HG02884 (cell line): Measurements from ENCODE around the gene PLEKHO1.

Experiments used
- ATAC-seq: cut with Tn5 transposase; IDR thresholded peaks from one replicate; pipeline ENCODE4 v1.9.1; 2021; ENCODE audit warnings: mild to moderate bottlenecking, moderate library complexity; ENCODE audit not compliant: unreplicated experiment

The PLEKHO1 gene

DNA sequence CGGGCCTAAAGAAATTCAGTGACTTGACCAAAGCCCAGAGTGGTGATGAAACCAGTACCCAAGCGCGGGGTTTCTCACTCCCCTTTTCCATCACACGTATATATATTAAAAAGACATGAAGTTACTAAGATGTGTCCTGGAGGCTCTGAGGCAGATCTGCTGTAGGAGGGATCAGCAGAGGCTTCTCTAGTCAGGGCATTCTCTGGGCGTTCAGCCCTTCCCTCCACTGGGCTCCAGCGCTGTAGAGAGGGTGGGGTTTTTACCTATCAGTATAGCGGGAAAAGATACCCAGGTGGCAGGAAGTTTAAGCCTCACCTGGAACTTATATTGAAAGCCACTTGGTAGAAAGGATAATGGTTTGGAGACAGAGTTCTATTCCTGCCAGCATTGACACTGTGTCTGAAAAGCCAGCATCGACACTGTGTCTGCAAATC is 862 bp upstream of the PLEKHO1 start:
- ATAC-seq, result no peak

DNA sequence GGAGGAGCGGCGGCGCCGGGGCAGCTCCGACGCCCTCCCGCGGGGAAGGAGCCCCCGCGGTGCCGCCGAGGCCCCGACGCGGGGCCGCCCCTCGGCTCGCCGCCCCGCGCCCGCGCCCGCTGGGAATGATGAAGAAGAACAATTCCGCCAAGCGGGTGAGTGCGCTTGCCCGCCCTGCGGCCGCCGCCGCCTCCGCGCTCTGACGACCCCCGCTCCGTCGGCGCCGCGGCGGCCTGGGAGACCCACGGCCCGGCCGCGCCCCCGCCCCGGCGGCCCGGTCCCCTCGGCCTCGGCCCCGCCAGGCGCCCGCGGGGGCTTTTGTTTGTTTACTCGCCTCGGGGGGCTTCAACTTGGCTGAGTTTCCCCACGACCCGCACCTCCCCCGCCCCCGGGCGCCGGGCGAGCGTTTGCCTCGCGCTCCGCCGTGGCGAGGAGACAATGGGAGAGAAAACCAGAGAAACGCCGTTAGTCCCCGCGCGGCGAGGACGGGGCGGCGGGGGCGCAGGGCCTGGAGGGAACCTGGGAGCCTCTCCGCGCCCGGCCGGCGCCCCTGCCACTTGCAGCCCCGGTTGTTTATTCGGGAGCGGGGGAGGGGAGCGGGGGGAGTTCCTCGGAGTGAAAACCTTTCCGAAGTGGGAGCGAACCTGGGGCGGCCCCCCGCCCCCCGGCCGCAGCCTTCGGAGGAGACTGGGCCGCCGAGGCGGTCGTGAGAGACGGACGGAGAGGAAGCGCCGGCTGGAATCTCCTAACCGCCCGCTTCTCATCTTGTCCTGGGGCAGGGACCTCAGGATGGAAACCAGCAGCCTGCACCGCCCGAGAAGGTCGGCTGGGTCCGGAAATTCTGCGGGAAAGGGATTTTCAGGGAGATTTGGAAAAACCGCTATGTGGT is 661 bp downstream of the PLEKHO1 start:
- ATAC-seq, result no peak

DNA sequence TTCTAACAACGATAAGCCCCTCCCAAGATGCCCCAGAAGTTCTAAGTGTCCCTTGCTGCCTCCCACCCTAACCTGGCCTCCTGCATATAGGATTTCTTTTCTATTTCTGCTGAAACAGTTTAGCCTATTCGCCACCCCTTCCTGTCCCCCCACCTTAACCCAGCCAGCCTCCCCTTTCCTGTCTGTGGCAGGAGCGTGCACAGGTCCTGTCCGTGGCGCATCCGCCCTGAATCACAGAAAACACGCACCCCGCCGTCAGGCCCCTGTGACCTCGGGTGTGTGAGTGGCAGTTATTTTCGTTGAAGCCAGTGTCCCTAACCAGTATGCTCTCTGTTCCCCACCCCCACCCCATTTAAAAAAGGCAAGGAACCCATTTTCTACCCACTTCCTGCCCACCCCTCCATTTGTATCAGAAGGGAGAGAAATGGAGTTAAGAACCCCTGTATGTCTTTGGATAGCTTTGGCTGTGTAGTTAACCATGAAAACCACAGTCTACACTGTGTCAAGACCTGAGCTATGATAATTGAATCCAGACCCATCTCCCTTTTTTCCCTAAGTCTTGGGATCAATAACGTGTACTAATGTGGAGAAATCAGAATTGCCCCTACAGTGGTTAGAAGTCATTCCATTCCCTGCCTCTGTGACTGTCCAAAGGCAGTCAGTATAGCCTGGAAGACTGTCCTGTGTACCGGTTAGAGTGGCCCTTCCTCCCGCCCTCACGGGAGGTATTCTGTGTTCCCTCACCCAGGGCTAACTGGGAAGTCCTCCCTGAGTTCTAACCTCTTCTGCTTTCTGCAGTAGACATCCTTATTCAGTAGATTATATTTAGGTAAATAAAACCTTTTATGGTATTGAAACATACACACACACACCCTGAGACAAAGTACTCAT is 1.8 kb downstream of the PLEKHO1 start:
- no peak for ATAC-seq

DNA sequence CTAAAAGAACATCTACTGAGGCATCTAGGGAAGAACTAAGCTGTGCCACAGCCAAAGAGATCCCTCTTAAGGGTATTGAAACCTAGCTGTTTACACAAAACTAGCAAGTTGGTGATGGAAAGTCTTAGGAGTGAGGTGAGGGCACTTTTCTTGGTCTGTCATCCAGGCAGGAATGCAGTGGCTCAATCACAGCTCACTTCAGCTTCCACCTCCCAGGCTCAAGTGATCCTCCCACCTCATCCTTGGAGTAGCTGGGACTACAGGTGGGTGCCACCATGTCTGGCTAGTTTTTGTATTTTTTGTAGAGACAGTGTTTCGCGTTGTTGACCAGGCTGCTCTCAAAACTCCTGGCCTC is 2.4 kb downstream of the PLEKHO1 start:
- ATAC-seq, result no peak

DNA sequence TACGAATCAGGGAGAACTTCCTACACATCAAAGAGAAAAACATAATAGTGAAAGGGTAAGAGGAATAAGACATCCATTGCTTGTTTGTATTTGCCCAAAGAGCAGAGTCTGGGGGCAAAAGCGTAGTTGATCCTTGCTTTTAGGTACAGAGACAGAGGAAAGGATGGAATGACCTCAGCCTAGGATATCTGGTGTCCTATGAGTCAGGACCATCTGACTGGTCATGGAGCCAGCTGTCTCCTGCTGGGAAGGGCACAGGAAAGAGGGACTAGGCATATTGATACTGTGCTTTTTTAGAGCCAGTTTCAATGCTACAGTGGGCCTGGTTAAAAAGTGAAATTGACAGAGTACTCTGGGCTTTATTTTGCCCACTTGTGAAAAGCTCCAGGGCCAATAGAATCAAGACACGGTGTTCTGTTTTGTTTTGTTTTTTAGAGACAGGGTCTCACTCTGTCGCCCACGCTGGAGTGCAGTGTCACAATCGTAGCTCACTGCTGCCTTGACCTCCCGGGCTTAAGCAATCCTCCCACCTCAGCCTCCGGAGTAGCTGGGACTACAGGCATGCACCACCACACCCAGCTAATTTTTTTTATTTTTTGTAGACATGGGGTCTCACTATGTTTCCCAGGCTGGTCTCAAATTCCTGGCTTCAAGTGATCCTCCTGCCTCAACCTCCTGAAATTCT is 3.2 kb downstream of the PLEKHO1 start:
- no peak for ATAC-seq

DNA sequence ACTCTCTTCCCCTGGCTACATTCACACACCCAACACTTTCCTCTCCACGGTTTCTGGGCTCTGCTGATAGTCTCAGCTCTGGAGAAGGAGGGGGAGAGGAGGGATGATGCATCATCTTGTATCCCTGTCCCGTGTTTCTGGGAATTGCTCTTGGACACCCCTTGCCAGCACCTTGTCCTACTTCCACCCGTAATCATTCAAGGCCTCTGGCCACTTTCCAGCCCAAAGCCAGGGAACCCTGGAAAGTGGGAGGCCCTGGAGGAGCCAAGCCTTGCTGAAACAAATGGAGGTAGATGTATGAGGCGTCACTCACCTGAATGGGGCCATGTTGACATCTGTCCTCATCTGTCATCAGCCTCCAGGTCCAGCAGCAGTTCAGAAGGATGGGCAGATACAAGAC is 4.4 kb downstream of the PLEKHO1 start:
- no peak for ATAC-seq

DNA sequence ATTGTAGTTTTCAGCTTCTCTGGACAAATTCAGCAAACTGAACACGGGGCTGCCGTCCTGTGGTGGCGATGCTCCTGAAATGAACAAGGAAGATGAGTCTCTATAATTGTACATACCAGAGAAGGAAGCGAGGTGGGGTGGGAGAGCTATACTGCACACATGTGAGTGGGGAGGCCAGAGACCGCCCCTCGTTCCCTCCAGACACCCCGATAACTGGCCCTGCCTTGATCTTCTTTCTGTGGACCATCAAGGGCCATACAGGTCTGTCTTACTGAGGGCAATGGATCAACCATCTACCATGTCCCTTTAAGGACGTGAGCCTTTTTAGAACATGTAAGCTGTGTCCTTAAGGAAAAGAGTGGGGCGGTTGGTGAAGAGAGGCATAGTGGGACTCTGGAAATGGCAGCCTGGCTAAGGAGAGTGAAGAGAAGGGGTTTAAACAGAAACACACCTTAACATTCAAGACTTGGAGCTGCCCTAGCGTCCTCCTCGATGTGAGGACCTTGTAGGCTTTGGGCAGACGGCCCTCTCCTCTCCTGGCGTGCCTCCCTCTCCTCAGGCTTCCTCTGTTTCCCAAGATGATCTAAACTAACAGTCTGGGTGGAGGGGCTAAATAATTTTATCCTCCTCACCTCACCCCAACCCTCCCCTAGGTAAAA is 5.8 kb downstream of the PLEKHO1 start:
- ATAC-seq, result no peak

DNA sequence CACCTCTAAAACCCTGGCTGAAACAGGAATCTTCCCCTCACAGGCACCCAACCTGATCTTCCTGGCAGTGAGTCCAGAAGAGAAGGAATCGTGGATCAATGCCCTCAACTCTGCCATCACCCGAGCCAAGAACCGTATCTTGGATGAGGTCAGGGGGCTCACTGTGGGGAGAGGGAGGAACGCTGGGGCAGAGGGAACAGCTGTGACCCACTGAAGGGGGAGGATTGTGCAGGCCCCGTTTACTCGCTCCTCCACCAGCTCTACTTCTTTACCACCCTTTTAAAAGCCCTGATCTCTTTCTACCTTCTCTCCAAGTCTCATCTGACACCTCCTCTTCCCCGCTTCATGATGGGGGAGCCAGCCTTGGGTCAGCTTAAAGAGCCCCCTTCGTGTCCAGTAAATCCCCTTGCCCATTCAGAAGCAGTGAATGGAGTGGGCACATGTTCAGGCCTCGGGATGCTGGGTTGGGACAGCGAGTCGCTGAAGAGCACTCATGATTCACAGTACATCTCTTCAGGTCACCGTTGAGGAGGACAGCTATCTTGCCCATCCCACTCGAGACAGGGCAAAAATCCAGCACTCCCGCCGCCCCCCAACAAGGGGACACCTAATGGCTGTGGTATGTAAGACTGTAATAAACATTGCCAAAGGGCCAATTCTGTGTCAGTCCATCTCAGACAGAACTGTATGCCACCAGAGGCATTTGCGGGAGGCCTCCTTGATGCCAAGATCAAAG is 7.3 kb downstream of the PLEKHO1 start:
- no peak for ATAC-seq

DNA sequence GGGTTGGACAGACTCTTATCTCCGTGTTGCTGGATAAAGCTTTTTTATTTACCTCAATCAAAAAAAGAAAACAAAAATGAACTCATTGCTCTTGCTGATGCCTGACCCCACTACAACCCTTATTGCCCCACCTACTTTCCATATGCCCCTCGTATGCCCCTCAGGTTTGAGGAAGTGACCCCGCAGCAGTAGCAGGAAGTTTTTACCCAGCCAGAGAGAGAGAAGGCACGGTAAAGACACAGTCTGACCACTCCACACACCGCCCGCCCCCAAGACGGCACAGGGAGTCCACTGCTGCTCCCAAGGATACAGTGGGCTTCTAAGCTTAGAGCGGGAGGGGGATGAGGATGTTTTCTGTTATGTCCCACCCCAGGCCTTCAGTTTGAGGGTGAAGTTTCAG is 9.8 kb downstream of the PLEKHO1 start:
- no peak for ATAC-seq

DNA sequence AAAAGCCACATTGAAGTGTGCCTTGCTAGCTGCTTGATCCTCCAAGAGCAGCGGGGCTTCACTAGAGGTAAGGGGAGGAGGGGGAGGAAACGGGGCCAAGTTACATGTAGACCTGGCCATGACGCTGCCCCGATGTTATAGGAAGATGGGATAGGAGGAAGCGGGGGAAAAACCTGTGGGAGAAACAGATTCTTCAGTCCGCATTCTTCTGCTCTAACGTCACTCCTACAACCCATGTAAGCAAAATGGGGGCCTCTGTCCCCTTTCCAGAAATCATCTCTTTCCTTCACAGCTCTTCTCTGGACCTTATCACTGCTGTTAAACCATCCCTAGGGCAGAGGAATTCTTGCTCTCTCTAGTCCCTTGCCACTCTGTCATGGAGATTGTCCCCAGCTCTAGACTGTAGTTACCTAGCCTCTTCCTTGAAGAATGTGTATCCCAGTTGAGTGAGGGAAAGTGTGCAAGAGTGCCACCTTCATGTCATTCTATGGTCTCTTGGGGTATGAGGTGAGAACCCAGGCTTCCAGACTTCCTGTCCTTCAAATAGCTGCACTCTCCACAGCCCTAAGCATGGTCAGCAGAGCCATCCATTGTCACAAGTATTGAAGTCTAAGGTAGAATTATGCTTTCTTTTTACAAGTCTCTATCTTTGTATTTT is 11.4 kb downstream of the PLEKHO1 start:
- ATAC-seq, result no peak

DNA sequence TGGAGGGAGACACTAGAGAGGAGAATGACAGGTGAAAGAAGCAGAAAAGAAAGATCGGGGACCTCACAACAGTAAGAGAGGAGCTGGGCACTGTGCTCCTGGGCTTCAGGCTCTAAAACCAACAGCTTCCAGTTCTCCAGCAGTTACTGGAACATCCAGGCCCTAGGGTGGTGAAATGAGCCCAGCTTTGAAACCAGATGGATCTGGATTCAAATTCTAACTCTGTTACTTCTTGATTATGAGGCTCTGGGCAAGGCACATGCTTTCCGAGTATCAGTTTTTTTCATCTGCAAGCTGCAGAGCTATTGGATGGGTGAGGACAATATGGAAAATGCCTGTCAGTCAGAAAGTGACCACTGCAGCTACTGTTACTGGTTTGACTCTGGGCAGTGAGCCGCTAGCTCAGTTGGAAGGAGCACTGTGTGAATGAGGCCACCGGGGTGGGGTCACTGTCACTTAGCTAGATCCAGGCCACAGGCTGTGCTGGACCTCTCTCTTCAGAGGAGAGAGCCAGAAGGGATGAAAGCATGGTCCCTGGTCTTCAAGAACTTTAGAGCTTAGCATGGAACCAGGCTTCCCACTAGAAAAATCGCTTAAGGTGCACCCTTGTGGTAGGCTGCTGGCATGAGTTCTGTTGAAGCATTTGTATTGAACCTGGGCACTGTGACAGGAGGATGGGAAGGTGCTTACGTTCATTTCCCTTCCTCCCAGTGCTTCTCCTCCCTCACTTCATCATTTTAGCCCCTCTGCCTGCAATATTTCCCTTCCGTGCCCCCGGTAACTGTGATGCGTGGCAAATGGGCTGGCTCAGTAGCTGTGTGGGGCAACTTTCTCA is 12.2 kb downstream of the PLEKHO1 start:
- ATAC-seq, result no peak

DNA sequence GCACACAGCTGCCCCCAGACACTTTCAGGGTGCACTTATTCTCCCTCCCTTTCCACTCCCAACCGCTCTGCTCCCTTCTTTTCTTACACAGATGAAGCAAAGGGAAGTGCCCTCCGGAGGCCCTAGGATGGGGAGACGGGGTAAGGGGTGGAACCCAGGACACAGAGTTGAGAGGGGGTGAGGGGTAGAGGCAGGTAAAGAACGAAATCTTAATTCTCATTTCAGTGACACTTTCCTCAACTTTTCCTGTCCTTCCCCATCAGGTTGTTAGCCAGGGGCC is 12.8 kb downstream of the PLEKHO1 start:
- no peak for ATAC-seq

DNA sequence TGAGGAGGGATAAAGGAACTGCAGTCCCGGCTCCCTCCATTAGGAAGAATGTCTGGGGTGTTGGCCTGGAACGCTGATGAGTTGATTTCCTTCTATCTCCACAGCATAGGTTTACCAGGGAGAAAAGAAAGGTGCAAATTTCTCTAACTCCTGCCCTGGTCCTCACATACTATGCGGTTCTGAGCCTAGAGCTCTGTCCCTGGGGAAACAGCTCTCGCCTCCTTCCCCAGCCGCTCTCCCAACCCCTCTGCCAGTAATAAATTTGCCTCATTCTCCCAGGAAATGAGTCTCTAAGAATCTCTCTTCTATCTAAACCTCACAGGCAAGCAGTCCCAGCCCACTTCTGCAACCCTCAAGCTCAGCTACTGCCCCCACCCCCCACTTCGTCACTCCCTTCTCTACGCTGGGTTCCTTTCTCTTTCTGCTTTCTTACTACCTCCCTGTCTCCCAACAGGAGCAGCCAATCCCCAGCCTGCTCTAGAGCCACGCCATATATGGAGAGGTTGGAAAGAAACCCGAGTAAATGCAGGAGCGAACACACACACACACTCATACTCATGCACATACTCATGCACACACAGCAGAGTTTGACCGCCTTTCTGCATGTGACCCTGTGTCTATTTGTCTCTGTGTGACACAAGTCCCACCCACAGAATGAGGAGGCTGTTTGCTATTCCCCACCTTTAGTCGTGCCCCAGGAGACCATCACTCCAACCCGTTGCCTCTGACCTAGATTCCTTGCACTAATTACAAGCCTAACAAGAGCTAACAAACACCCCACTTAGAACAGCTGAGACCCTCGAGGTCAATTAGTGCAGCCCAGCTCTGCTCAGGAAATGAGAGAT is 13.4 kb downstream of the PLEKHO1 start:
- no peak for ATAC-seq

DNA sequence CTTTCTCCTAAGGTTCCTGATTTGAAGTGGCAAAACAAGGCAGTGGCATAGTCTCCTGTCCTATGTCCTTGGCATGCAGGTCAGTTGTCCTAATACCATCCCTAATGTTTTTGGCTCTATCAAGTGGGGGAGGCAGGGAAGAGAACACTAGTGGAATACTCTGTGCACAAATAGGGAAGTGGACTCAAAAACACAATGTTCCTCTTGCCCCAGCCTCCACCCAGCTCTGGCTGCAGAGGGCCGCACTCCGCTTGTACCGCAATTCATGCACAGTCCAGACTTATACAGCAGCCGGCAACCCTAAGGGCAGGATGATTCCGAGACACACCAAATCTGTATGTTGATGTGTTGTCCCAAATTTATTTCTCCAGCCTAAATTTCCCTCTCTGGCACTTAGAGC is 14.5 kb downstream of the PLEKHO1 start:
- no peak for ATAC-seq

DNA sequence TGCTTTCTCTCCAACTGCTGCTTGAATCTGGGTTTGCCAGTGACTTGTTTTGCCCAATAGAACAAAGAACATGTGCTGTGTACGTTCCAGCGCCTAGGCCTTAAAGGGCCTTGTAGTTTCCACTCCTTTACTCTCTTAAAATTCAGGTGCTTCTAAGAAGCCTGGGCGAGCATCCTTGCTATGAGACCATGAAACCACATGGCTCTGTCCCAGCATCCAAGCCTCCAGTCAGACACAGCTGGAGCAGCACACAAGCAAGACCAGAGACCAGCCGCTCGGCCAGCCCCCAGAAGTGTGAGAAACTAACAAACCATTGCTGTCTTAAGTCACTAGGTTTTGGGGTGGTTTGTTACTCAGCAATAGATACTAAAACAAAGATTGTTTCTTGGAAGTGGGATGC is 15.1 kb downstream of the PLEKHO1 start:
- ATAC-seq, result no peak

DNA sequence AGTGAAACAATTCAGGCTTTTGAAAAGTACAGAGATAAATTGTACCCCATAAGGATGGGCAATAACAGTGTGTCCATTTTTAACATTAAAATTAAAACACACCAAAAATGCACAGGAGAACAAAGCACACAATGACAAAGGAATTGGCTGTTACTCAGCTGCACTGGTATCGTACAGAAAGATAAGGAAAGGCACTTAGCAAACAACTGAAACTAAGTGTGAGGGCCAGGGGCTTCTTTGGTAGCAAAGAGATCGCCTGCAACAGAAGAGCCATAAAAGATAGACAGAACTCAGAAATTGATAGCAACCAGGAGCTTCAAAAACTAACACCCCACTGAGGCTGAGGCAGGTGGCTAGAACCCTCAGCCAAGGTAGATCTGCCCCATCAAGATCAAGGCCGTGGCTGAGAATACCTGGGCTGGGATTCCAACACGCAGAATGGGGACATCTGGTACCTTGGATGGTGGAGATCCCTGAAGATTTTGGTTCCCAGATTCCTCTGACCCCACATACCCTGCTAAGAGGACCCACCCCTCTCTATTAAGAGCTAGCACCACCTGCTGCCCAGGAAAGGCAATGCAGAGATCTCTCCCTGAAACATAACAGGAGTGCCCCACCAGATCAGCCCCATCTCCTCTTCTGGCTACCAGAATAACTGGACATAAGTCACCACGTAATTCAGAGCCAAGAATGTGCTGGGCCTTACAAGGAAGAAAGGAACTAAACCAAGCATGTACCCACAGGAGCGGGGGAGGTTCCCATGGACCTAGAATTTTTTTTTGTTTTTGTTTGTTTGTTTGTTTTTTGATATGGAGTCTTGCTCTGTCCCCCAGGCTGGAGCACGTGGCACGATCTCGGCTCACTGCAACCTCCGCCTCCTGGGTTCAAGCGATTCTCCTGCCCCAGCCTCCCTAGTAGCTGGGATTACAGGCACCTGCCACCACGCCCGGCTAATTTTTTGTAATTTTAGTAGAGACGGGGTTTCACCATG is 16.2 kb downstream of the PLEKHO1 start:
- no peak for ATAC-seq
